ENCODE measurements around the gene APOBEC3C.
"Not testable (repeated sequence)": the region's sequence is repeated elsewhere in the genome, so short reads cannot be mapped to it uniquely, and the experiment has no call there.

Gene APOBEC3C

GRCh38 chr22:39066442-39067276 lies 52.6 kb downstream of the APOBEC3C start:
- DNase-seq: not testable (repeated sequence)

- no peak for DNase-seq
Observed at GRCh38 chr22:39068033-39068785, 54.2 kb downstream of the APOBEC3C start.
